Uterus (tissue), 2 donors: Measurements from ENCODE around the gene NLRX1.
"Not testable (repeated sequence)": the region's sequence is repeated elsewhere in the genome, so short reads cannot be mapped to it uniquely, and the experiment has no call there.

Experiments used
- CTCF ChIP-seq, 4 experiments: fragments of 200-600 bp in 2 of 4; fragments of 450-650 bp in 2 of 4; sonication (generic) in 2 of 4; IDR thresholded peaks; one replicate each; pipeline ENCODE4 v1.5.1; 2016 to 2019; ENCODE audit warnings: antibody characterized with exemption in 4 of 4, mild to moderate bottlenecking in 2 of 4, moderate library complexity in 1 of 4
- POLR2A ChIP-seq, 2 donors: fragments of 450-650 bp; IDR thresholded peaks; one replicate each; pipeline ENCODE4 v1.6.1; 2016; ENCODE audit warnings: antibody characterized with exemption in 2 of 2, mild to moderate bottlenecking in 1 of 2, moderate library complexity in 1 of 2

GRCh38 chr11:119228535-119229287, 60.2 kb downstream of the NLRX1 start:
- TF ChIP-seq POLR2A, CTCF (IDR thresholded peaks at IDR 0.05): not testable (repeated sequence)
